Measurements from ENCODE around the gene PATL2. TPM values are rescaled to one million over a fixed set of nuclear protein-coding genes. Genes with fewer than 3 reads are reported as not detected.

The PATL2 gene
- total RNA-seq, 2 experiments from 2014 or later: 15.9 to 20.5 TPM

DNA sequence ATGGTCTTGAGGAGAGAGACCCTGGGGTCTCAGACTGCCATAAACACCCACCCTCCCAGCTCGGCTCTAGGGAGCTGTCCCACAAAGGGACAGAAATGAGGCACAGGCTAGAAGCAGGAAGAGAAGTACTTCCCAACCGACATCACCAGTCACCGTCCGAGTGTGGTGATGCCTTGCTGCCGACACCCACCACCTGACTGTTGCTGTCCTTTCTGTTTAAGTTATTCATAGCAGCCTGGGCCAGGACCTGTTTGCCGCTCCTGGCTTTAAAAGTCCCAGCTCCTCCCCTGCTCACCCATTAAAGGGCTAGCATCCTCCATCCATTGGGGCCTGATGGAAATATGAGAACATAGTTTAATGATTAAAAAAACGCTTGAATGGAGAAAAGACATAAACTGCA lies 34.4 kb downstream of the PATL2 start:
- Mint-ChIP-seq H3K4me3 (peak overlapping the region; percentile 53), H3K36me3 (ENCODE audit: low read depth) (peaks cover 54% of the 10 kb centered on the region), H3K9me3 (peaks cover 18% of the 10 kb centered on the region), H3K27ac (peak overlapping the region; percentile 90), H3K4me1 (peaks cover 84% of the 10 kb centered on the region), H3K27me3 (no peaks in the 10 kb centered on the region)
- ChIA-PET POLR2A (interaction anchor here (0.6 to 2.0 kb wide), 5 partner anchors 13 to 880 kb away, joined by 3 to 34 read pairs (median 3); partner anchors contain the start of genes B2M, PATL2 and SPG11), CTCF (interaction anchor here (0.5 to 3.0 kb wide), 11 partner anchors 10 to 62 kb away, joined by 3 to 33 read pairs (median 4); partner anchors contain the start of genes B2M, PATL2 and SPG11)
- peak; percentile 42 for DNase-seq

DNA sequence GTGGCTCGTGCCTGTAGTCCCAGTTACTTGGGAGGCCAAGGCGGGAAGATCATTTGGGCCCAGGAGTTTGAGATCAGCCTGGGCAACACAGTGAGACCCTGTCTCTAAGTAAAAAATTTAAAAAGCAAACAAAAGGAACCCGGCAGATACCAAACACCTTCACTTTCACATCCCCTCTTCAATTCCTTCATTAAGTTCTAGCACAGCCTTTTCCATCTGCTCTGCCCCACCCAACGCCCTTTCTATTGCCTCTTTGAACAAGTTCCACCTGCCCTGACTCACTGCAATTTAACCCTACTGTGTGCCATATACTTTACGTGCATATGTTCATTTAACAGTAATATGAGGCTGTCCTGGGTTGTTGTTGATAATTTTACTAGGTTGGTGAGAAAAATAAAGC lies 35.2 kb downstream of the PATL2 start:
- DNase-seq: no peak
- Mint-ChIP-seq H3K36me3 (ENCODE audit: low read depth) (peaks cover 48% of the 10 kb centered on the region), H3K4me1 (peaks cover 85% of the 10 kb centered on the region), H3K9me3 (peaks cover 18% of the 10 kb centered on the region), H3K4me3 (peak overlapping the region; percentile 53), H3K27me3 (no peaks in the 10 kb centered on the region), H3K27ac (peak overlapping the region; percentile 90)
- POLR2A ChIA-PET: no interaction called here
- CTCF ChIA-PET: interaction anchor here (1.1 to 4.9 kb wide), 5 partner anchors 12 to 36 kb away, joined by 3 to 54 read pairs (median 16); partner anchors contain the start of genes B2M, PATL2 and SPG11

DNA sequence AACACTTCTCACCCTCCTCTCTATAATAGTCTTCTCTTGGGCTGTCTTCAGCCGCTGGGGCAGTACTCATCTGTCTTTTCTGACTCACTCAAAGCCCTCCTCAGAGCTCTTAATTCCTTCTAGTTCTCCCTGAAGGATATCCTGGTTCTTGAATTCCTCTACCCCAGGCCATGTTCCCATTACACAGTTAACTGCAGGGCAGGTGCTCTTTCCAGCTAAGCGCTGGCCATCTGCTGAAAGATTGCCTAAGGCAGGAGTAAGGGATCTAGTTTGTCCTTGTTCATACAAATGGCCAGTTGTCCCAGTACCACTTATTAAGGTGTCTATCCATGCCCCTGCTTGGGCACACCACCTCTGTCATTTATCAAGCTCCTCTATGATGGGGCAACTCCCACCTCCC lies 37.5 kb downstream of the PATL2 start:
- Mint-ChIP-seq H3K4me3 (no peak overlapping the region), H3K9me3 (peaks cover 10% of the 10 kb centered on the region), H3K27me3 (no peaks in the 10 kb centered on the region), H3K27ac (no peak overlapping the region), H3K36me3 (ENCODE audit: low read depth) (peaks cover 35% of the 10 kb centered on the region), H3K4me1 (peaks cover 90% of the 10 kb centered on the region)
- no peak for DNase-seq
- ChIA-PET POLR2A (no interaction called here), CTCF (interaction anchor here (1.0 to 4.9 kb wide), 4 partner anchors 10 to 40 kb away, joined by 3 to 54 read pairs (median 13); partner anchors contain the start of gene SPG11)

DNA sequence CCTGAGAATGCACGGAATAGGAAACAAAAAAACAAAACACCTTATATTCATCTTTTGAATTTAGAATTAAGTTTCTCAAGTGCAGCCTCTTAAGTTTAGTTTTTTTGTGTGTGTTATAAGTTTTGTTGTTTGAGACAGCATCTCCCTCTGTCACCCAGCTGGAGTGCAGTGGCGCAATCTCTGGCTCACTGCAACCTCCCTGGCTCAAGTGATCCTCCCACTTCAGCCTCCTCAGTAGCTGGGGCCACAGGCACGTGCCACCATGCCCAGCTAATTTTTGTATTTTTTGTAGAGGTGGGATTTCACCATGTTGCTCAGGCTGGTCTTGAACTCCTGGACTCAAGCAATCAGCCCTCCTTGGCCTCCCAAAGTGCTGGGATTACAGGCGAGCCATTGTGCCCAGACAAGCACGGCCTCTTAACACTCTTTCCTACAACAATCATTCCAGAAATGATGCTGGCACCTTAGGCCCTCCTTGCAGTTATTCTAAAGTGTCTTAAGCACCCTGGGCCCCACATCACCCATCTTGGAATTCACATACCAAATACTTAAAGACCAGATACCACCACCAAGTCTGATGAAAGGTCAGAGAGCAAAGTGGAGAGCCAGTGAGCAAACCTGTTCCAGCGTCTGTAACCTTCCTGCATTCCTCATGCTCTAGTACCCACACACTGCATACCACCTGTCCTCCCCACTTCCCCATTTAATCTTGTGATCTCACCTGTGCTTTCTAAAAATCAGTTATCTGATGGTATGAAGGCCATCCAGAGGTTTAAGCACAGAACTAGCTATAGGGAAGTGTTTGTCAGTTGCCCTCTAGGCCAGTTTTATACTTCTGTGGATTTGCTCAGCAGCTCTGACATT lies 40.8 kb downstream of the PATL2 start:
- peak overlapping the region; percentile 52 for H3K27ac Mint-ChIP-seq
- POLR2A ChIA-PET: interaction anchor here (1.2 kb wide), 1 partner anchor 49 kb away, joined by 7 read pairs; no protein-coding TSS in a partner anchor
- no peak for DNase-seq
- H3K4me1 Mint-ChIP-seq: peaks cover 89% of the 10 kb centered on the region
- no peaks in the 10 kb centered on the region for H3K27me3 Mint-ChIP-seq
- H3K36me3 Mint-ChIP-seq (ENCODE audit: low read depth): peaks cover 24% of the 10 kb centered on the region
- no peaks in the 10 kb centered on the region for H3K9me3 Mint-ChIP-seq
- H3K4me3 Mint-ChIP-seq: no peak overlapping the region
- CTCF ChIA-PET: interaction anchor here (0.7 to 10.0 kb wide), 7 partner anchors 10 to 68 kb away, joined by 3 to 287 read pairs (median 5); partner anchors contain the start of genes B2M, PATL2 and TRIM69

DNA sequence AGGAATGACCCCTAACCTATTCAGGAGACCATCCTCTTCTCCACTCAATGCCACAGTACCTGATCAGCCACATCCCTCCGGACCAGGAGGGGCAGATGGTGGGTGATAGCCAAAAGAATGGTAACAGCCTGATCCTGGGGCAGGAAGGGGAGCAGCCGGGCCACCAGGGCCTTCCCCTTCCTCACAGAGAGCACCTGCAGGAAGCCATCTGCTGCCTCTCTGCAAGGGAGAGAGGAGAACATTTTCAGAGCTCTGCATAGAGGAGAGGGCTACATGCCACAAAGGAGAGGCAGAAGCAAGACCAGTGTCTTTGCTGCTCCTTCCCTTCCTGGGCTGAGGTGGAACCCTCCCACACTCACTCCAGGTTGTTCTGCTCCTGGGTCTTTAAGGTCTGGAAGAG lies 42.2 kb downstream of the PATL2 start:
- peak overlapping the region; percentile 74 for H3K27ac Mint-ChIP-seq
- no peaks in the 10 kb centered on the region for H3K27me3 Mint-ChIP-seq
- H3K4me1 Mint-ChIP-seq: peaks cover 91% of the 10 kb centered on the region
- H3K4me3 Mint-ChIP-seq: no peak overlapping the region
- CTCF ChIA-PET: interaction anchor here (1.6 to 10.0 kb wide), 4 partner anchors 13 to 70 kb away, joined by 3 to 287 read pairs (median 6); partner anchors contain the start of genes B2M, PATL2 and TRIM69
- peak; percentile 21 for DNase-seq
- peaks cover 19% of the 10 kb centered on the region for H3K36me3 Mint-ChIP-seq (ENCODE audit: low read depth)
- POLR2A ChIA-PET: interaction anchor here (0.6 kb wide), 2 partner anchors 14 to 47 kb away, joined by 3 read pairs; no protein-coding TSS in a partner anchor
- no peaks in the 10 kb centered on the region for H3K9me3 Mint-ChIP-seq

DNA sequence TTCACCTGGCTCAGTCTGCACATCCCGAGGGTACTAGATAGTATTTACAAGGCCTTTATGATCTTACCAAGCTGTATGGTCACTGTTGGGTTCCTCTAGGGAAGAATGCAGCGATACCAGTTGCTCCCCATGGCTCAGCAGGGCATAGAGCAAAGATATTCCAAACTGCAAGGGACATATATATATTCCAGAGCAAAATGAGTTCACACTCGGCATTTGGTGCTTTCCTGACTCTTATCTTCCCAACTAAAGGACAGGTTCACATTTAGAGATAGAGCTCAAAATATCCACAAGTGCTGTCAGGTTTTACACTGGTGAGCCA lies 44.1 kb downstream of the PATL2 start:
- H3K9me3 Mint-ChIP-seq: no peaks in the 10 kb centered on the region
- no peaks in the 10 kb centered on the region for H3K27me3 Mint-ChIP-seq
- peak overlapping the region; percentile 96 for H3K27ac Mint-ChIP-seq
- H3K4me3 Mint-ChIP-seq: peak overlapping the region; percentile 61
- no peak for DNase-seq
- H3K4me1 Mint-ChIP-seq: peaks cover 77% of the 10 kb centered on the region
- CTCF ChIA-PET: interaction anchor here (1.0 to 10.0 kb wide), 9 partner anchors 10 to 69 kb away, joined by 3 to 287 read pairs (median 5); partner anchors contain the start of genes B2M, PATL2 and TRIM69
- peaks cover 11% of the 10 kb centered on the region for H3K36me3 Mint-ChIP-seq (ENCODE audit: low read depth)
- POLR2A ChIA-PET: interaction anchor here (0.6 to 6.8 kb wide), 5 partner anchors 11 to 69 kb away, joined by 3 to 283 read pairs (median 4); partner anchors contain the start of genes B2M and PATL2

DNA sequence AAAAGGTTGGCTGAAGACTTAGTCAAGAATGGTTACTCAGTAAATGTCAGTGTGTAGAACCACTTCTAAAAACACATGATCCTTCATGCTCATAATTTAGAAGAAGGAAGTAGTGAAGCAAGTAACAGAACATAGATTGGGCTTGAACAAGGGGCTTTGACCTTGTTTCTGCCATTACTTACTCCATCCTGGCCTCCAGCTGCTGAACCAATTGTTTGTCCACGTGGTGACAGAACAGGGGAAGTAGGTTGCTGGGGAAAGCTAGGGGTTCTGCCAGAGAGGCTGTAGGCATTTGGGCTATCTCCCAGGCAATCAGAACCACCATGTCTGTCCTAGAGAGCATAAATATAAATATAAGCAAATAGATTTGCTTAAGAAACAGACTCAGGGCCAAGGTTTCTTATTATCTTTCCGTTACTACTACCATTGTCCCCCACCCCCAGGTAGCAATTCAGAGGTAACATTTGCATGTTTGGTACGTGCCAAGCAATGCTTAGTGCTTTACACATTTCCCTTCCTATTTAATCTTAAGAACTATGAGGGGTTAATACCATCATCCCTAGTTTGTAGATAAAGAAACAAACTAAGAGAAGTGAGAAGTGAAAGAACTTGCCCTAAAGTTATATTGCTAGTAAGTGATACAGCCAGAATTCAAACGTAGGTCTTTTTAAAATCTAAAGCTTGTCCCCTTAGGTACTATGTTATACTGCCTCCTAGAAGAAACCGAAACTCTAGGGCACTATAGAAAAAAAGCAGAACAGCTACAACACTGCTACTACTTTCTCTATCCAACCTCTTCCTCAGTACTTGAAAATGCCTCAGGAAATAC lies 44.7 kb downstream of the PATL2 start:
- Mint-ChIP-seq H3K4me1 (peaks cover 77% of the 10 kb centered on the region), H3K9me3 (no peaks in the 10 kb centered on the region), H3K4me3 (peak overlapping the region; percentile 61), H3K27me3 (no peaks in the 10 kb centered on the region), H3K36me3 (ENCODE audit: low read depth) (peaks cover 11% of the 10 kb centered on the region), H3K27ac (peak overlapping the region; percentile 96)
- no peak for DNase-seq
- POLR2A ChIA-PET: interaction anchor here (0.6 to 6.8 kb wide), 6 partner anchors 11 to 69 kb away, joined by 3 to 283 read pairs (median 4); partner anchors contain the start of genes B2M and PATL2
- CTCF ChIA-PET: interaction anchor here (1.0 to 10.0 kb wide), 11 partner anchors 7 to 70 kb away, joined by 3 to 287 read pairs (median 5); partner anchors contain the start of genes B2M, PATL2 and TRIM69

DNA sequence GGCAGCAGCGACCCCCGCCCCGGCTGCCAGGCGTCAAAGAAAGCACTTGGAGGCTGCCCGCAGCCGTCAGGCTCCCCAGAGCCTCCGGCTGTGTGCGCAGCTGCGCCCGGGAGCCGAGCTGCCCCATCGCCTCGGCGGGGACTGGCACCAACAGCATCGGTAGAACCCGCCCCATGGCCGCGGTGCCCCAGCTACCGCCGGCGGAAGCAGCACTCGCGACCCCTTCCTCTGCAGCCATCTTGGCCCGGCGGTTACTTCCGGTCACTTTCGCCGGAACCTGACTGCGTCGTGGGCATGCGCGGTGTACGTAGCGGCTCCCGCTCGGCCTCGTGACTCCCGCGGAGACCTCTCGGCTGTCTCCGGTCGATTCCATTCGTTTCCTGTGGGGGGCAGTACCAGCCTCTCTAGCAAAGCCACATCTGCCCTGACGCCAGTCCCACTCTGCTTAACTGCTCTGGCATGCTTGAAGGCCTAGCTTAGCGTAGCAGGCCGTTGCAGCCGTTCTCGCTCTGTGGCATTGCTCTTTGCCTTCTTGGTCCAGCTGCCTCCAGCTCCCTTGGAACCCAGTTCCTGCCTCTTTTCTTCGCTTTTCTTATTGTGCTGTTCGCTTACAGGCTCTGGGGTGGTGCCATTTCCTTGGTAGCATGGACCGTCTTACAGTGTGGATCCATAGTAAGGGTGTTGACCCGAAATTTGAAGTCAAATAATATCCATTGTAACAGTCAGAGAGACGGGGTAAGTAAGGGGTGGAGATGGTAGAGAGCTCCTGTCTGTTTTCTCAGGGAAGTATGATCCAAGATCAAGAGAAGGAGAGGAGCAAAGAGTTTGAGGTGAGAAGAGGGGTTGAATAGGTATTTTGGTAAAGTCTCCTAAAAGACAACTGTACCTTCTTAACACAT lies 47.5 kb downstream of the PATL2 start, which contains the start of gene SPG11:
TSS of gene SPG11 (minus strand) at position 253 of the 899 bp plus-strand sequence. CDS start at position 238, 15 bp downstream.
- ChIA-PET CTCF (interaction anchor here (0.5 to 10.0 kb wide), 37 partner anchors 9 to 144 kb away, joined by 3 to 287 read pairs (median 6); partner anchors contain the start of genes B2M, PATL2 and TRIM69), POLR2A (interaction anchor here (0.6 to 6.8 kb wide), 10 partner anchors 14 to 92 kb away, joined by 3 to 283 read pairs (median 10); partner anchors contain the start of genes B2M, PATL2 and TRIM69)
- H3K9me3 Mint-ChIP-seq: no peaks in the 10 kb centered on the region
- no peaks in the 10 kb centered on the region for H3K27me3 Mint-ChIP-seq
- H3K27ac Mint-ChIP-seq: peak within 1 kb of the TSS; percentile 96
- peaks cover 24% of the 10 kb centered on the region for H3K36me3 Mint-ChIP-seq (ENCODE audit: low read depth)
- peaks cover 63% of the 10 kb centered on the region for H3K4me1 Mint-ChIP-seq
- peak; percentile 99 for DNase-seq
- peak within 1 kb of the TSS; percentile 99 for H3K4me3 Mint-ChIP-seq

DNA sequence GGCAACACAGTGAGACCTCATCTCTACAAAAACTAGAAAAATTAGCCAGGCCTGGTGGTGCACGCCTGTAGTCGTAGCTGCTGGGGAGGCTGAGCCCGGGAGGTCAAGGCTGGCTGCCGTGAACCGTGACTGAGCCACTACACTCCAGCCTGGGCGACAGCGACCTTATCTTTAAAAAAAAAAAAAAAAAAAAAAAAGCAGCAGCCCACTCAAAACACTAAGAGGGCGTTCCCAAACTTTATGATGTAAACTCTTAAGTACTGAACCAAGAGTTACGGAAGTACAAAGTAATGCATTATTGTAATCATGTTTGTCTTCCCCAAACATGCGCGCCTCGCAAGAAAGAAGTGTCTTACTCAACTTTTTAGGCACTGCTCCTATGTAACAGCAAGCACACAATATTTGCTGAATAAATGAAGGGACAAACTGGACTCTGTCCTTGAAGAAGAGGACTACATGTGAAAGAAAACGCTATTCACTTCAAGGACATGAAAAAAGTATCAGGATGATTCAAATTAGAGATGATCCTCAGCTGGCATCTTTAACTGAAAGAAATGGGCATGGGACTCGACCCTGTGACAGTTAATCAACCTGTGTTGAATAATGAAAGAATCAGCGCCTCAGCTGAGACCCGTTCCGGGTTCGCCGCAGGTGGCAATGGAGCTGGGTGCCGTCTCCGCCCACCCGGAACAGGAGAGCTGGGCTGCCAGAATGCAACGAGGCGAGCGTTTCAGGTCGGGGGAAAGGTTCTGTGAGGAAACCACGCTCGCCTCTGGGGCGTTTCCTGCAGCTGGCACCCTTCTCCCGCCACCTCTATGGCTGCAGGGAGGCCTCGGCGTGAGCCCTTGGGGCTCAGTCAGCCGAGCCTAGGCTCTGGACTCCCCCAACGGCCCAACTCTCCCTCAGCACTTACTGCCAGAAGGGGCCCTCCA lies 48.4 kb downstream of the PATL2 start:
- POLR2A ChIA-PET: interaction anchor here (0.6 to 6.8 kb wide), 9 partner anchors 15 to 73 kb away, joined by 3 to 283 read pairs (median 11); partner anchors contain the start of genes B2M, PATL2 and TRIM69
- CTCF ChIA-PET: interaction anchor here (0.5 to 10.0 kb wide), 33 partner anchors 8 to 141 kb away, joined by 3 to 287 read pairs (median 6); partner anchors contain the start of genes B2M, PATL2 and TRIM69
- Mint-ChIP-seq H3K4me3 (peak overlapping the region; percentile 99), H3K9me3 (no peaks in the 10 kb centered on the region), H3K27ac (peak overlapping the region; percentile 96), H3K4me1 (peaks cover 54% of the 10 kb centered on the region), H3K36me3 (ENCODE audit: low read depth) (peaks cover 22% of the 10 kb centered on the region), H3K27me3 (no peaks in the 10 kb centered on the region)
- DNase-seq: peak; percentile 92

DNA sequence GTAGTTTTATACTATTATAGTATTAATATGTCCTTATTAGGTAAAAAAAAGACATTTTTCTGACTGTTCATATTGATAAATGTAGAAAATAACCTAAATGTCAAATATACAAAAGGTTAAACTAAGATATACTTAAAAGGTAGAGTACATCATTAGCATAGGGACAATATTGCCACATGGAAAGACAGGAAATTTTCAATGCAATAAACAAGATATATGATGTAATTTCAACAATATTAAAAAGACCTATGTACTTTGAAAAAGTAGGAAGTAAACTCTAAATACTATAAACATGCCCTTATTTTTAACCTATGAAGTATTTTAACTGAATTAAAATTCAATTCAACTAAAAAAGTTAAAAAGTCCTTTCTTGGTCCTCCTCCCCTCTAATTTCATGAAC lies 49.5 kb downstream of the PATL2 start:
- peaks cover 28% of the 10 kb centered on the region for H3K36me3 Mint-ChIP-seq (ENCODE audit: low read depth)
- H3K4me1 Mint-ChIP-seq: peaks cover 48% of the 10 kb centered on the region

More for the DNA sequence above, 49.5 kb downstream of the PATL2 start:
- Mint-ChIP-seq H3K4me3 (peak overlapping the region; percentile 99), H3K27ac (peak overlapping the region; percentile 58), H3K9me3 (no peaks in the 10 kb centered on the region), H3K27me3 (no peaks in the 10 kb centered on the region)
- ChIA-PET POLR2A (interaction anchor here (0.6 to 6.8 kb wide), 2 partner anchors 54 to 66 kb away, joined by 4 to 283 read pairs; partner anchors contain the start of genes B2M and PATL2), CTCF (interaction anchor here (0.7 to 10.0 kb wide), 5 partner anchors 12 to 75 kb away, joined by 3 to 287 read pairs (median 54); partner anchors contain the start of genes B2M, PATL2 and TRIM69)
- no peak for DNase-seq

All from activated CD4-positive, alpha-beta T cell treated with anti-CD3 and anti-CD28 coated beads, Interleukin-2, amount 10 ng/mL, durations not matched to agents 7 days and 5 days (primary cell).